Suppressor macrophage (primary cell): ENCODE results near the gene MRPL27.

Experiments
- DNase-seq, 4 experiments: peaks; one replicate each; pipeline ENCODE4 v3.0.0-alpha.2; 2020 to 2022

The MRPL27 gene

DNA sequence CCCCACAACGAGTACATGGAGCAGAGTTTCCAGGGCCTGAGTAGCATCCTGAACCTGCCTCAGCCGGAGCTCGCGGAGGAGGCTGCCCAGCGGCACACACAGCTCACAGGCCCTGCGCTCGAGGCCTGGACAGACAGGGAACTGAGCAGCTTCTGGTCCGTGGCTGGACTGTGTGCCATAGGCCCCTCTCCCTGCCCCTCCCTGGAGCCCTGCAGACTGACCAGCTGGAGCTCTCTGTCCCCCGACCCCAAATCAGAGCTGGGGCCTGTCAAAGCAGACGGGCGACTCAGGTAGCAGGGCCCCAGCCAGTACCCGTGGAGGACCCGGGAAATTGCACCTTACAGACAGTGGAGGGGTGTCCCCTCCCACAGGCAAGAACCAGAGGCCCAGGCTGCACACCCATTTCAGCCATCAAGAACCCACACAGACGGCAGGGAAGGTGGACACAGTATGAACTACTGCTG lies 13.0 kb downstream of the MRPL27 start:
- DNase-seq = no peak

DNA sequence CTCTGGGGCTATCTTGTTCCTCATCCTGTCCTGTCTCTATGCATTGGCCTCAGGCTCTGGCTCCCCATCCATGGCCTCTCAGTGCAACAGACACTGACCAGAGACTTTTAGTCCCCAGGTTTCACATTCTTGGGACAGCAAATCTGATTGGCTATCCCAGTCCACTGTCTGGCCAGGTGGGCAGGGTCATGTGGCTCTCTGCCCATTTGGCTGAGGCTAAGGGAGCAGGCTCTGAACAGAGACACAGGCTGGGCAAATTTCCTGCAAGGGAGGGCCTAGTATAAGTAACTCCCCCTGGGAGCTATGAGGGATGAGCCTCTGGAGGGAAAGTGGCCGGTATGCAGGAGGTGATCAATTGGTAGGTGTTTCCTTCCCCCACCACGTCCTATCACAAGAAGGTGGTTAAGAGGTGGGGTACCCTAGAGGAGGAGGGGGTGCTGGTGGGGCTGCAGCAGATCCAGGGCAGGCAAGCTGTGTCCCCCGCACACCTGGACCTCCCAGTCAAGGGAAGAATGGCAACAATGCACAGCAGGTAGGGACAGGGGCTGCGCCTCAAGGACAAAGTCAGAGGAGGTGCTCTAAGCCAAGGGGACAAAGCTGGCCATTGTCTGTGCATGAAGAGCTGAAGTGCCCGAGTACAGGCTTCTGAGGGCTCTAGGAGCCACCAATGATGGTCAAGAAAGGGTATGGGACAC lies 13.8 kb downstream of the MRPL27 start:
- no peak for DNase-seq

DNA sequence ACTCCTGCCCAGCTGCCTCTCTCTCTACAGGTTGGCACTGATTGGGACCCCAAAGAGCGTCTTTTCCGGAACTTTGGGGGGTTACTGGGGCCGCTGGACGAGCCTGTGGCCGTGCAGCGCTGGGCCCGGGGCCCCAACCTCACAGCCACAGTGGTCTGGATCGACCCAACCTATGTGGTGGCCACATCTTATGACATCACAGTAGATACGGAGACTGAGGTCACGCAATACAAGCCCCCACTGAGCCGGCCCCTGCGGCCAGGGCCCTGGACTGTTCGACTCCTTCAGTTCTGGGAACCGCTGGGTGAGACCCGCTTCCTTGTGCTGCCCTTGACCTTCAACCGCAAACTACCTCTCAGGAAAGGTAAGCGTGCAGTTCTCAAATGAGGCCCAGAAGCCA lies 14.8 kb downstream of the MRPL27 start:
- DNase-seq = no peak

DNA sequence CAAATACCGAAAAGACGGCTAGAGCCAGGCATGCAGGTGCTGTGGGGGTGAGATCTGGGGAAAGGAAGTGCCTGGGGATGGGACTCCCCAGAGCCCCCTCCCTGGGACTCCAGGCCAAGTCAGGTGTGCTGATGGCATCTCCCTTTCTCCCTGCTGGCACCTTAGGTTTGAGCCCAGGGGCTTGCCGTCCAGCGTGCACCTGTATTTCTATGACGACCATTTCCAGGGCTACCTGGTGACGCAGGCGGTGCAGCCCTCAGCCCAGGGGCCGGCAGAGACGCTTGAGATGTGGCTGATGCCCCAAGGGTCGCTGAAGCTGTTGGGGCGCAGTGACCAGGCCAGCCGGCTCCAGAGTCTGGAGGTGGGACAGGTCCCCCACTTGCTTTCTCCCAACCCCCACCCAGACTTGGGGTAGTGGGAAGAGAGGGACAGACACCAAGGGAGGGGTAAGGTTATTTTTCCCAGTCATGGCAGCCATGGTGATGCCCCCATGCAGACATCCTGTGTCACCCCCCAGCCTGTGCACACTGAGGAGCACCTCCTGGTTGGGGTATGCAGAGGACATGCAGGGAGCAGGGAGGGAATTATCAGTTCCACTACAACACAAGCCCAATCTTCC lies 16.0 kb downstream of the MRPL27 start:
- no peak for DNase-seq

DNA sequence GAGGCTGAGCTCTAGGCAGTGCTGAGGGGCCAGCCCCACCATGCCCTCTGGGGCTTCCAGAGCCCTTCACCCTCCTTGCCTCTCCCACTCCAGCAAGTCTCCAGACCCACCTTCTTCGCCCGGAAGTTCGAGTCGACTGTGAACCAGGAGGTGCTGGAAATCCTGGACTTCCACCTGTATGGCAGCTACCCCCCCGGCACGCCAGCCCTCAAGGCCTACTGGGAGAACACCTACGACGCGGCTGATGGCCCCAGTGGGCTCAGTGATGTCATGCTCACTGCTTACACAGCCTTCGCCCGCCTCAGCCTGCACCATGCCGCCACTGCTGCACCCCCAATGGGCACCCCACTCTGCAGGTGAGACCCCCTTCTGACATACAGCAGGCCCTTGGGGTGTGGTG lies 16.6 kb downstream of the MRPL27 start:
- DNase-seq = no peak

DNA sequence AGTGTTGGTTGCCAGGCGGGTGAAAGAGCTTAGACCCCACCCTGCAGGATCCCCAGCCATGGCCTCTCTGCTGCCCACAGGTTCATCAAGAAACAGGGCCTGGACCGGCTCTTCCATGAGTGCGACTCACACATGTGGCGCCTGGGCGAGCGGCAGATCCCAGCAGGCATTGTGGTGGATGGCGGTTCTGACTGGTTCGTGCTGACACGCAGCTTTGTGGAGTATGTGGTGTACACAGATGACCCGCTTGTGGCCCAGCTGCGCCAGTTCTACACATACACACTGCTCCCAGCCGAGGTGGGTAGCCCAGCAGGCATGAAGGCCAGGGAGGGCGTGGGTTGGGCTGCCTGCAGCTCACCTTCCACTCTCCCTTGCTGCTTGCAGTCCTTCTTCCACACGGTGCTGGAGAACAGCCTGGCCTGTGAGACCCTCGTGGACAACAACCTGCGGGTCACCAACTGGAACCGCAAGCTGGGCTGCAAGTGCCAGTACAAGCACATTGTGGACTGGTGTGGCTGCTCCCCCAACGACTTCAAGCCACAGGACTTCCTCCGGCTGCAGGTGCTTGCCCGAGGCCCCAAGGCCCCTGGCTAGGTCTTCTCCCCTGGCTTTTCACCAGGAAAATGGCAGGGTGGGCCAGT lies 17.2 kb downstream of the MRPL27 start:
- DNase-seq = no peak

GRCh38 chr17:50355336-50355700 lies 17.7 kb downstream of the MRPL27 start:
- no peak for DNase-seq

GRCh38 chr17:50354776-50355175 lies 18.2 kb downstream of the MRPL27 start:
- DNase-seq = no peak

GRCh38 chr17:50354198-50354597 lies 18.8 kb downstream of the MRPL27 start:
- no peak for DNase-seq

- DNase-seq = no peak
Observed at GRCh38 chr17:50353600-50354195, 19.3 kb downstream of the MRPL27 start.

- no peak for DNase-seq
Observed at GRCh38 chr17:50352693-50353599, 20.0 kb downstream of the MRPL27 start.

DNA sequence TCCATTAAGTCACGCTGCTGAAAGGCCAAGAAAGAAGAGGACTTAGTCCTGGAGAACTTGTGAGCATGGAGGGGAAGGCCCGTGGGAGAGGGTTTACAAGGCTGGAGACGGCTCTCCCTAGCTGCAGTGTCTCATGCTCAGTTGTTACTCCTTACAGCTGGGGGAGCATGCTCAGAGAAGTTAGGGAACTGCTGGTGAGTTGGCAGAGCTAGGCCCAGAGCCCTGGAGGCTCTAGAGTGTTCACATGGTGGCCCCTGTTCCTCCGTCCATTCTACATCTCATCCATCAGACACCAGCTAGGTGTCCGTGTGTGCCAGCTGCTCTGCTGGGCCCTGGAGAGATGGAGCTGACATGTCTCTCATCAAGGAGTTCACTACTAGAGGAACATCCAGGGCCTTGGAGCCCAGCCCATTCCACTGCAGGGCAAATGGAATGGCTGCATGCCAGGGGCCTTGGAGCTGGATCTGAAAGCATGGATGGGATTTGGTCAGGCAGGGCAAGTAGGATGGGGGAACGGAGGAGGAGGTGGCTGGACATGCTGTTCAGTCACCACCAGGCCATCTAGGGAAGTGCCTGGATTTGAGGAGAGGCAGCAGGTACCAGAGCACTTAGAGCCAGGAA lies 20.8 kb downstream of the MRPL27 start:
- DNase-seq = no peak

GRCh38 chr17:50350733-50351132 lies 22.3 kb downstream of the MRPL27 start:
- DNase-seq = no peak

DNA sequence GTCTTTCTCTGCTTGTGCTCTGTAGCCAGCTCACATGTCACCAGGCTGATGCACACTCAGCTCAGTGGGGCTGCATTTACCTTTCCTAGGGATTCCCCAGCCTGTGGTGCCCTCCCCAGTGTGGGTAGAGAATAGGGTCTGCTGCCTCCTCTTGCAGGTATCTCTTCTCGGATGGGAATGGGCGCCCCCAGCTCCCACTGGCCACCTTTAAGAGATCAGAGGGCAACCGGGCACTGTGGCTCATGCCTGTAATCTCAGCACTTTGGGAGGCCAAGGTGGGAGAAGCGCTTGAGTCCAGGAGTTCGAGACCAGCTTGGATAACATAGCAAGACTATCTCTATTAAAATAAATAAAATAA lies 23.8 kb downstream of the MRPL27 start:
- DNase-seq = no peak

GRCh38 chr17:50348522-50349242 lies 24.3 kb downstream of the MRPL27 start:
- DNase-seq = no peak

DNA sequence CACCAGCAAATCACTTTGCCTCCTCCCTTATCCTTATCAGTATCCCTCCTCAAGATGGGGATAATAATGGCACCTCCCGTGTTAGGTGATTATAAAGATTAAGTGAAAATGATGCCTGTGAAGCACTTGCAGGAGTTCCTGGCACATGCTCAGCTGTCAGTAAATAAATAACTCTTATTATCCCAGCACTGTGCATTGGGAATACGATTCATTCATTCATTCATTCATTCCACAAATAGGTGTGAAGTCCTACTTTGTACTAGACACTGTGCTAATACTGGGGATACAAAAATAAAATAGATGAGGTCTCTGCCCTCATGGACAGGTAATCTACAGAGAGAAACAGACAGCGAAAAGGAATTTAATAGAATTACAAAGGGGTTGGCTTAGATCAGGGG lies 25.1 kb downstream of the MRPL27 start:
- DNase-seq = no peak

GRCh38 chr17:50347117-50347893 lies 25.7 kb downstream of the MRPL27 start:
- no peak for DNase-seq

DNA sequence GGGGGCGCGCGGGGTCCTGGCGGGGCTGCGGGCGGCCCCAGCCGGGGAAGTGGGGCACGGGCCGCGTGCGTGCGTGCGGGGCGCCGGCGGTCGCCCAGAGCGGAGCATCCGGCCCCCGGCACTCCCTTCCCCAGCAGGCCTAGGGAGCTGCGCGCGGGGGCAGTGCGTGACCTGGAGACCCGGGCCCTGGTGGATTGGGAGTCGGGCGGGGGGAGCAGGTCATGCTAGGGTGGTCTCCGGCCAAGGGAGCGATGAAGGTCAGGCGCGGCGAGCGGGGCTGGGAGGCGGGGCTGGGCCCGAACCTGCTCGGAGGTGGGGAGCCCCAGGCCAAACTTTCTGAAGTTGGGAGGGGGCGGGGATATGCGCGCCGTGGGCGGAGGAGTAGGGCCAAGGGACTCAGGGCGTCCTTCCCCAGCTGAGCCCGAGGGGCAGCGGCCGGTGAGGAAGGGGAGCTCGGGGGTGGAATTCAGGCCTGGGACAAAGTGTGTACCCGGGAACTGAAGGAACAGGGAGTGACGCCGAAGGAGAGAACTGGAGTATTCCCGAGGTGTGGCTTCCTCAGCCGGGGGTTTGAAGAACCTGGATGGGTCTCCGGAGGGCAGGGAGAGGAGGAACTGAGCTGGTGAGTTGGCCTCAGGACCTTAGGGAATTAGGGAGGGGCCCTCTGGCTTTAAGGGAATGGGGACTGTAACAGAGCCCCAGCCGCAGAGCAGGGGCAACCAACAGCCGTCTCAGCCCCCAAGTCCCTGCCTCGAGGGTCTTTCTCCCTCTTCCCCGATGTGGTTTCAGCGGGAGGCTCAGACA lies 26.5 kb downstream of the MRPL27 start:
- DNase-seq = peak; percentile 19 to 52 (median 35)

DNA sequence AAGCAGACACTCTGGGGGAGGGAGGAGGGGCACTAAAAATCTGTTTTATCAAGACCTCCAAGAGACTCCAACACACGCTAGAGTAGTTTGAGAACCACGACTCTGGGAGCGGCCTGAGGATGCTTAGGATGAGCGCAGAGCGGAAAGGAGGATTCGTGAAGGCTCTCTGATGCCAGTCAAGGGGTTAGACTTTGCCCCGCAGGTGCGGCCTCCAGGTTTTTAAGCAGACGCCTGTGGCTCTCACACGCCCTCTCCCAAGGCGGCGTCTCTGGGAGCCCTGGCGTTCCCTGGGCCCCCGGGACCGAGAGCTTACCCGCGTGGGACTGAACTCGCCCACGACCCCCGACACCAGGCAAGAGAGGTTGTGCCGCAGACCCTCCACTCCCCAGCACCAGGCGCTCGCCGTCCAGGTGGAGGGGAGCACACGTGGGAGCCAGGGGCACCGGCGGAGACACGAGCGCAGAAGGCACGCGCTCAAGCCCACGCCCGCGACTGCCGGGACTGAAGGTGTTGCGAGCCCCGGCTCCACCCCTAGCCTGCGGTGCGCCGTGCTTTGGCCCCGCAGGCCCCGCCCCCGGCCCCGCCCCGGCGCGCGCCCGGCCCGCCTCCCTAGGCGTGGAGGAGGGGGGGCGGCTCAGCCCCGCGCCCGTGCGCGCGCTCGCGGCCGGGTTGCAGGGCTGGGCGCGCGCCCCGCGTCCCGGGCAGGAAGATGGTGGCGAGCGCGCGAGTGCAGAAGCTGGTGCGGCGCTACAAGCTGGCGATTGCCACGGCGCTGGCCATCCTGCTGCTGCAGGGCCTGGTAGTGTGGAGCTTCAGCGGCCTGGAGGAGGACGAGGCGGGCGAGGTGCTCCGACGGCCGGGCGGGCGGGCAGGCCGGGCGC lies 27.3 kb downstream of the MRPL27 start, which contains the start of gene XYLT2:
Gene XYLT2, plus strand, starts transcription at position 695 of the 881 bp plus-strand sequence. Its CDS starts 15 bp downstream, at position 710.
- DNase-seq = peak; percentile 89 to 98 (median 94)
